H9 (cell line): ENCODE data around the gene PLPP1. TPM values are rescaled to one million over a fixed set of nuclear protein-coding genes. Genes with fewer than 3 reads are reported as not detected.

Experiments
- DNase-seq: peaks from one replicate; pipeline ENCODE4 v3.0.0-alpha.2; 2017
- H2AFZ ChIP-seq: one replicate; pipeline ENCODE4 v1.6.1; 2013; ENCODE audit warnings: mild to moderate bottlenecking, low read length, control low read depth, moderate library complexity
- H2AK5ac ChIP-seq: 2 replicates; pipeline ENCODE4 v1.6.1; 2013; ENCODE audit warnings: low read length, control low read depth, mixed read lengths; ENCODE audit not compliant: insufficient read length
- H2BK120ac ChIP-seq: one replicate; pipeline ENCODE4 v1.6.1; 2013; ENCODE audit warnings: low read depth, mild to moderate bottlenecking, low read length, control low read depth, inconsistent platforms; ENCODE audit not compliant: poor library complexity, severe bottlenecking
- H2BK12ac ChIP-seq: 2 replicates; pipeline ENCODE4 v1.6.1; 2013; ENCODE audit warnings: low read length, control low read depth, mixed read lengths, low read depth; ENCODE audit not compliant: insufficient read length
- H2BK15ac ChIP-seq: 2 replicates; pipeline ENCODE4 v1.6.1; 2013; ENCODE audit warnings: low read depth, low read length, control low read depth
- H2BK20ac ChIP-seq: one replicate; pipeline ENCODE4 v1.6.1; 2013; ENCODE audit warnings: low read depth, mild to moderate bottlenecking, low read length, control low read depth, inconsistent platforms; ENCODE audit not compliant: poor library complexity, severe bottlenecking
- H2BK5ac ChIP-seq: 2 replicates; pipeline ENCODE4 v1.6.1; 2013; ENCODE audit warnings: low read length, control low read depth, mixed read lengths; ENCODE audit not compliant: insufficient read length
- H3K14ac ChIP-seq: 2 replicates; pipeline ENCODE4 v1.6.1; 2013; ENCODE audit warnings: low read length, control low read depth; ENCODE audit not compliant: insufficient read depth
- H3K18ac ChIP-seq: 2 replicates; pipeline ENCODE4 v1.6.1; 2013; ENCODE audit warnings: low read depth, mild to moderate bottlenecking, mixed read lengths, low read length, control low read depth; ENCODE audit not compliant: insufficient read length
- H3K23ac ChIP-seq: 2 replicates; pipeline ENCODE4 v1.6.1; 2013; ENCODE audit warnings: low read length, control low read depth, mixed read lengths, low read depth; ENCODE audit not compliant: insufficient read length
- H3K23me2 ChIP-seq: 2 replicates; pipeline ENCODE4 v1.6.1; 2013; ENCODE audit warnings: low read depth, mild to moderate bottlenecking, mixed read lengths, low read length, control low read depth; ENCODE audit not compliant: insufficient read length, poor library complexity, severe bottlenecking
- H3K27ac ChIP-seq: 2 replicates; pipeline ENCODE4 v1.5.1; 2013; ENCODE audit warnings: low read length, control low read depth, mixed read lengths, low read depth; ENCODE audit not compliant: insufficient read length
- H3K27me3 ChIP-seq: 2 replicates; pipeline ENCODE4 v1.6.1; 2013; ENCODE audit warnings: low read length, control low read depth, inconsistent platforms; ENCODE audit not compliant: insufficient read depth
- H3K4ac ChIP-seq: 2 replicates; pipeline ENCODE4 v1.6.1; 2013; ENCODE audit warnings: low read depth, mild to moderate bottlenecking, control low read depth, inconsistent platforms, low read length, moderate library complexity
- H3K4me1 ChIP-seq: 2 replicates; pipeline ENCODE4 v1.6.1; 2013; ENCODE audit warnings: low read length, control low read depth, inconsistent platforms; ENCODE audit not compliant: insufficient read depth
- H3K4me2 ChIP-seq: 2 replicates; pipeline ENCODE4 v1.6.1; 2013; ENCODE audit warnings: low read length, control low read depth, mixed read lengths; ENCODE audit not compliant: insufficient read length, insufficient read depth
- H3K56ac ChIP-seq: 2 replicates; pipeline ENCODE4 v1.6.1; 2013; ENCODE audit warnings: low read depth, mild to moderate bottlenecking, mixed read lengths, low read length, control low read depth; ENCODE audit not compliant: insufficient read length
- H3K79me1 ChIP-seq: 2 replicates; pipeline ENCODE4 v1.6.1; 2013; ENCODE audit warnings: low read depth, mild to moderate bottlenecking, moderate library complexity, low read length, control low read depth, inconsistent platforms; ENCODE audit not compliant: insufficient read depth, poor library complexity, severe bottlenecking
- H3K79me2 ChIP-seq: 2 replicates; pipeline ENCODE4 v1.6.1; 2013; ENCODE audit warnings: low read length, control low read depth, inconsistent platforms; ENCODE audit not compliant: insufficient read depth
- H3K9ac ChIP-seq: 2 replicates; pipeline ENCODE4 v1.6.1; 2013; ENCODE audit warnings: low read length, control low read depth, mixed read lengths; ENCODE audit not compliant: insufficient read length; ENCODE audit errors: extremely low read depth
- H3K9me3 ChIP-seq: one replicate; pipeline ENCODE4 v1.6.1; 2013; ENCODE audit warnings: low read depth, low read length, inconsistent platforms; ENCODE audit not compliant: control insufficient read depth
- H3T11ph ChIP-seq: one replicate; pipeline ENCODE4 v1.6.1; 2013; ENCODE audit warnings: mild to moderate bottlenecking, low read length, control low read depth, inconsistent platforms
- H4K20me1 ChIP-seq: one replicate; pipeline ENCODE4 v1.6.1; 2013; ENCODE audit not compliant: control insufficient read depth, insufficient read length, insufficient read depth
- H4K5ac ChIP-seq: 2 replicates; pipeline ENCODE4 v1.6.1; 2013; ENCODE audit warnings: low read depth, mild to moderate bottlenecking, mixed read lengths, low read length, control low read depth; ENCODE audit not compliant: insufficient read length
- H4K8ac ChIP-seq: replicated peaks from 2 replicates; pipeline ENCODE4 v1.6.1; 2013; ENCODE audit warnings: low read length, control low read depth, mixed read lengths, low read depth; ENCODE audit not compliant: insufficient read length
- H4K91ac ChIP-seq: 2 replicates; pipeline ENCODE4 v1.6.1; 2013; ENCODE audit warnings: low read depth, mild to moderate bottlenecking, moderate library complexity, mixed read lengths, low read length, control low read depth; ENCODE audit not compliant: insufficient read length
- H3K27ac Mint-ChIP-seq, 3 experiments: 2 replicates in 2 of 3; 3 replicates in 1 of 3; pipeline ENCODE4 v1.8.0; 2020 to 2021; ENCODE audit warnings: mixed read lengths in 3 of 3, mild to moderate bottlenecking in 1 of 3, moderate library complexity in 1 of 3
- H3K27me3 Mint-ChIP-seq: 2 replicates; pipeline ENCODE4 v1.8.0; 2021; ENCODE audit warnings: low read depth, mild to moderate bottlenecking, moderate library complexity, mixed read lengths
- H3K36me3 Mint-ChIP-seq, 3 experiments: 2 replicates in 2 of 3; 3 replicates in 1 of 3; pipeline ENCODE4 v1.8.0; 2020 to 2021; ENCODE audit warnings: low read depth in 3 of 3, mixed read lengths in 3 of 3; ENCODE audit not compliant: insufficient read depth in 1 of 3
- H3K4me1 Mint-ChIP-seq, 2 experiments: 2 replicates each; pipeline ENCODE4 v1.8.0; 2020; ENCODE audit warnings: mixed read lengths in 2 of 2
- H3K4me3 Mint-ChIP-seq, 2 experiments: 2 replicates in 1 of 2; 3 replicates in 1 of 2; pipeline ENCODE4 v1.8.0; 2020 to 2021; ENCODE audit warnings: mild to moderate bottlenecking in 2 of 2, mixed read lengths in 2 of 2, moderate library complexity in 1 of 2
- H3K9me3 Mint-ChIP-seq, 2 experiments: 2 replicates in 1 of 2; 3 replicates in 1 of 2; pipeline ENCODE4 v1.8.0; 2020; ENCODE audit warnings: mild to moderate bottlenecking in 2 of 2, mixed read lengths in 2 of 2, moderate library complexity in 1 of 2
- CTCF ChIP-seq: fragments of 200-600 bp; sonication (generic); conservative IDR thresholded peaks from 3 replicates; pipeline ENCODE4 v1.8.0; 2021; ENCODE audit warnings: antibody characterized with exemption, mild to moderate bottlenecking
- WGBS: extraction: QIAGEN DNeasy Blood & Tissue Kit; methylation state at CpG from one replicate; pipeline ENCODE4 v1.1.7; 2013; ENCODE audit warnings: missing lambda C conversion rate, low lambda C conversion rate, mixed read lengths; ENCODE audit not compliant: insufficient read length; ENCODE audit errors: extremely low coverage; 5-methylcytosine and 5-hydroxymethylcytosine counted together
- total RNA-seq: library from RNA; stranded (reverse); gene quantifications from 2 replicates; pipeline ENCODE4 v1.2.1, GENCODE V29; 2021

PLPP1 gene
- total RNA-seq, 1 experiment from 2014 or later = 85.9 TPM

- H2AFZ ChIP-seq = no peak overlapping the region
- no peak overlapping the region for H3K27ac ChIP-seq
- H4K91ac ChIP-seq = no peak overlapping the region
- no peak overlapping the region for H2BK20ac ChIP-seq
- no peak for TF ChIP-seq CTCF
- Mint-ChIP-seq H3K27ac (peak overlapping the region in 1 of 3 experiments; percentile 37; a peak in 4 of 7 replicates), H3K4me3 (no peak overlapping the region), H3K36me3 (peaks cover 0 to 8% (median 2%) of the 10 kb centered on the region in 3 experiments; a peak in 1 of 7 replicates), H3K9me3 (no peaks in the 10 kb centered on the region), H3K4me1 (peaks cover 33 to 35% of the 10 kb centered on the region in 2 experiments), H3K27me3 (no peaks in the 10 kb centered on the region)
- H2BK15ac ChIP-seq = no peak overlapping the region
- no peak overlapping the region for H2AK5ac ChIP-seq
- H3K4ac ChIP-seq = no peak overlapping the region
- no peaks in the 10 kb centered on the region for H3K9me3 ChIP-seq
- no peaks in the 10 kb centered on the region for H3K27me3 ChIP-seq
- no peak overlapping the region for H2BK120ac ChIP-seq
- no CpG with 5 or more reads among the region's 1 CpG for WGBS
- no peak overlapping the region for H3K56ac ChIP-seq
- no peak overlapping the region for H2BK12ac ChIP-seq
- H4K5ac ChIP-seq = no peak overlapping the region
- H4K20me1 ChIP-seq = no peaks in the 10 kb centered on the region
- no peak overlapping the region for H2BK5ac ChIP-seq
- no peak overlapping the region for H3K4me2 ChIP-seq
- no peak overlapping the region for H3K23ac ChIP-seq
- DNase-seq = no peak
- H3K79me2 ChIP-seq = peaks cover 4% of the 10 kb centered on the region; the same call in 1 of the 2 replicates
- H3K14ac ChIP-seq = no peak overlapping the region
- no peak overlapping the region for H3K9ac ChIP-seq
- no peaks in the 10 kb centered on the region for H3K23me2 ChIP-seq
- no peaks in the 10 kb centered on the region for H3K4me1 ChIP-seq
- peaks cover 7% of the 10 kb centered on the region for H3K79me1 ChIP-seq
- no peak overlapping the region for H4K8ac ChIP-seq
- no peak overlapping the region for H3K18ac ChIP-seq
- no peak overlapping the region for H3T11ph ChIP-seq
These were observed 25.7 kb downstream of the PLPP1 start for GRCh38 chr5:55509097-55509496.
